GM12878 (cell line): ENCODE data around the gene COL28A1. TPM values are rescaled to one million over a fixed set of nuclear protein-coding genes. Genes with fewer than 3 reads are reported as not detected.
A peak's percentile ranks its signal among the peaks of the same experiment; 100 is the strongest.

Experiments used
- ATF3 ChIP-seq: IDR thresholded peaks from 2 replicates; pipeline ENCODE4 v1.6.1; 2011; ENCODE audit warnings: low read depth, mild to moderate bottlenecking, low read length, moderate library complexity, borderline replicate concordance; ENCODE audit errors: extremely low read depth
- BMI1 ChIP-seq: fragments of 450-650 bp; IDR thresholded peaks from 2 replicates; pipeline ENCODE4 v1.6.1; 2016; ENCODE audit warnings: mild to moderate bottlenecking, moderate library complexity, borderline replicate concordance
- CREB1 ChIP-seq: IDR thresholded peaks from 2 replicates; pipeline ENCODE4 v1.6.1; 2012; ENCODE audit warnings: low read depth, mild to moderate bottlenecking, inconsistent platforms
- DPF2 ChIP-seq: fragments of 450-650 bp; IDR thresholded peaks from 2 replicates; pipeline ENCODE4 v1.6.1; 2017; ENCODE audit warnings: mild to moderate bottlenecking
- FOS ChIP-seq: IDR thresholded peaks from 3 replicates; pipeline ENCODE4 v1.6.1; 2011; ENCODE audit warnings: borderline replicate concordance; ENCODE audit not compliant: insufficient read length; ENCODE audit errors: extremely low read depth
- GATAD2B ChIP-seq: fragments of 450-650 bp; conservative IDR thresholded peaks from 2 replicates; pipeline ENCODE4 v1.6.1; 2017; ENCODE audit warnings: low read depth, mild to moderate bottlenecking, moderate library complexity
- HSF1 ChIP-seq: fragments of 150-350 bp; IDR thresholded peaks from 2 replicates; pipeline ENCODE4 v1.6.1; 2014; ENCODE audit warnings: mild to moderate bottlenecking, low read depth, low read length
- IRF5 ChIP-seq: fragments of 450-650 bp; IDR thresholded peaks from 2 replicates; pipeline ENCODE4 v1.6.1; 2017; ENCODE audit warnings: borderline replicate concordance
- MLLT1 ChIP-seq: fragments of 450-650 bp; IDR thresholded peaks from 2 replicates; pipeline ENCODE4 v1.6.1; 2016; ENCODE audit warnings: mild to moderate bottlenecking
- MTA3 ChIP-seq: IDR thresholded peaks from 2 replicates; pipeline ENCODE4 v1.6.1; 2012; ENCODE audit warnings: low read length, inconsistent platforms, borderline replicate concordance
- MXI1 ChIP-seq: fragments of 150-350 bp; IDR thresholded peaks from 2 replicates; pipeline ENCODE4 v1.6.1; 2011; ENCODE audit warnings: low read depth, mild to moderate bottlenecking, inconsistent platforms, low read length, improper control_type of control experiment
- NFXL1 ChIP-seq: fragments of 450-650 bp; IDR thresholded peaks from 2 replicates; pipeline ENCODE4 v1.6.1; 2017; ENCODE audit warnings: antibody characterized with exemption, mild to moderate bottlenecking, borderline replicate concordance
- PAX5 ChIP-seq: IDR thresholded peaks from 2 replicates; pipeline ENCODE4 v1.6.1; 2011; ENCODE audit warnings: low read depth, low read length, borderline replicate concordance
- RBBP5 ChIP-seq: fragments of 200-600 bp; sonication (generic); conservative IDR thresholded peaks from 2 replicates; pipeline ENCODE4 v1.6.1; 2016
- SIX5 ChIP-seq: IDR thresholded peaks from 2 replicates; pipeline ENCODE4 v1.6.1; 2011; ENCODE audit warnings: mild to moderate bottlenecking, low read depth, low read length, moderate library complexity; ENCODE audit not compliant: severe bottlenecking
- SMC3 ChIP-seq: IDR thresholded peaks from 2 replicates; pipeline ENCODE4 v1.6.1; 2011; ENCODE audit warnings: low read length, improper control_type of control experiment, borderline replicate concordance
- SPI1 ChIP-seq: IDR thresholded peaks from 2 replicates; pipeline ENCODE4 v1.6.1; 2011; ENCODE audit warnings: low read depth, mild to moderate bottlenecking, low read length, moderate library complexity, borderline replicate concordance; ENCODE audit not compliant: insufficient read depth
- SREBF1 ChIP-seq: IDR thresholded peaks from 2 replicates; pipeline ENCODE4 v1.6.1; 2012; ENCODE audit warnings: mild to moderate bottlenecking, low read length
- WRNIP1 ChIP-seq: IDR thresholded peaks from 2 replicates; pipeline ENCODE4 v1.6.1; 2011; ENCODE audit warnings: low read depth, low read length, improper control_type of control experiment, borderline replicate concordance
- ZNF217 ChIP-seq: fragments of 450-650 bp; IDR thresholded peaks from 2 replicates; pipeline ENCODE4 v1.6.1; 2017; ENCODE audit warnings: antibody characterized with exemption, mild to moderate bottlenecking
- ZNF274 ChIP-seq: IDR thresholded peaks from one replicate; pipeline ENCODE4 v1.8.0; 2011; ENCODE audit not compliant: insufficient read length, insufficient read depth
- ZNF384 ChIP-seq: IDR thresholded peaks from 2 replicates; pipeline ENCODE4 v1.6.1; 2012; ENCODE audit warnings: low read depth, mild to moderate bottlenecking, low read length, improper control_type of control experiment, borderline replicate concordance
- polyA plus RNA-seq, 11 experiments: library from polyadenylated mRNA; depleted of rRNA in 4 of 11; unstranded in 6 of 11; stranded (reverse) in 5 of 11; fragments of >200 nt; fragmentation: Nextera tagmentation in 4 of 11; fragmentation: Illumina TruSeq in 1 of 11; extraction: Ambion mirVana in 4 of 11; extraction: Trizol in 1 of 11; gene quantifications; 1 replicate in 1 of 11; 2 replicates in 10 of 11; pipeline versions ENCODE4 v1.2.1 to v1.2.3, GENCODE V29; 2011 to 2016; ENCODE audit warnings: inconsistent platforms in 2 of 11, missing spikeins in 2 of 11, low read depth in 1 of 11
- total RNA-seq, 4 experiments: library from RNA; depleted of rRNA in 3 of 4; stranded (reverse); fragments of >200 nt in 3 of 4; fragmentation: Illumina TruSeq in 1 of 4; extraction: Trizol in 1 of 4; gene quantifications; 2 replicates each; pipeline versions ENCODE4 v1.2.1 to v1.2.3, GENCODE V29; 2013 to 2021
- TF ChIP-seq, protein P1 (sequence below): fragments of 450-650 bp; conservative IDR thresholded peaks from 2 replicates; pipeline ENCODE4 v1.6.1; 2017; ENCODE audit warnings: mild to moderate bottlenecking, moderate library complexity

Gene COL28A1
- total and polyA plus RNA-seq, 10 of the 15 experiments (the other 5 are each of a cell fraction or from before 2014, with no cell fraction given): 0.05 to 0.22 TPM; not detected in 8

DNA sequence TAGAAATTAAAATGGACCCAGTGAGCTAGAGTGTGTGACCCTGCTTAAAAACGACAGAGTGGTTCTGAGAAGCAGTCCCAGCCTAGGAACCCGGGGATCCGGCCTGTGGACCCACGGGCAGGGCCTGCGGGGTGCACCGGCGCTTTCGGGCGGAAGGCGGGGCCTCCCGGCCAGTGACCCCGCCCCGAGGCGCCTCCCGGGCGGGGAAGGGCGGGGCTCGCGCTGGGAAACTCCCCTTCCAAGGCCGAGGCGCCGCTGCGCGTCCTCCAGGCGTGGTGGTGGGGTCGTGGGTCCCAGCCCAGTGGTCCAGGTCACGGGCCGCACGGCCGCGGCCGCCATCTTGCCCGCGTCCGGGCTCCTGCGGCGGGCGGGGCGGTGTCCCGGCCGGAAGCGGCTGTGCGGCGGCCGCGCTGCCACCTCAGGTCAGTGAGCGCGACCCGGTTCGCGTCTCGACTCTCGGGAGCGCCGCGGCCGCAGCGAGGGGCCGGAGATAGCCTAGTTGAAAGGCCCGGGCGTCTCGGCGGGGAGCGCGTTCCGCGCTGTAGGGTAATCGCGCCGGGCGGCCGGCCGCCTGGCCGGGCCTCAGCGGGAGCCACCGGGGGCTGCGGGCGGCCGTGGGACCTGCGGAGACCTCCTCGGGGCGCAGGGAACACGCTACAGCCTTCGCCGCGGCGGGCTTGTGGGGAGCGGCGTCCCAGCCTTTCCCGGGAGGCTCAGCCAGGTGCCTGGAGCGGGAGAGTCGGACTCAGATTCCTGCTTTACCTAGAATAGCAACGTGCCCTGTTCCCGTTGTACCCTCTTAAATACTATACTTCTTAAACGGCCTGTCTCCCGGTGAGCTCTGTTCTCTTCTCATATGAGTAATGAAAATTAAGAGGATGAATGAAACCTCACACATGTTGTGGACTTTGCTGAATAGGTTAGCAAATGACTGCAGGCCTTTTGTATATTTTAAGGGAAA is 31.3 kb upstream of the COL28A1 start, which contains the start of gene MIOS (continued):
- TF ChIP-seq SPI1 (no peak), MTA3 (no peak), SMC3 (no peak), NFXL1 (0 out of 2 replicates have a peak, but pooled peaks have one; percentile 76), SIX5 (no peak), HSF1 (no peak), IRF5 (no peak), ZNF217 (peak; percentile 88), WRNIP1 (no peak), BMI1 (no peak), FOS (no peak), ATF3 (no peak), PAX5 (peak; percentile 39; the same call in 1 of the 2 replicates), MLLT1 (no peak), DPF2 (peak; percentile 94), CREB1 (no peak), MXI1 (0 out of 2 replicates have a peak, but pooled peaks have one; percentile 27), GATAD2B (peak; percentile 99), ZNF274 (no peak), ZNF384 (no peak; the same call in 1 of the 2 replicates), RBBP5 (no peak), SREBF1 (no peak)
- TF ChIP-seq, protein P1, sequence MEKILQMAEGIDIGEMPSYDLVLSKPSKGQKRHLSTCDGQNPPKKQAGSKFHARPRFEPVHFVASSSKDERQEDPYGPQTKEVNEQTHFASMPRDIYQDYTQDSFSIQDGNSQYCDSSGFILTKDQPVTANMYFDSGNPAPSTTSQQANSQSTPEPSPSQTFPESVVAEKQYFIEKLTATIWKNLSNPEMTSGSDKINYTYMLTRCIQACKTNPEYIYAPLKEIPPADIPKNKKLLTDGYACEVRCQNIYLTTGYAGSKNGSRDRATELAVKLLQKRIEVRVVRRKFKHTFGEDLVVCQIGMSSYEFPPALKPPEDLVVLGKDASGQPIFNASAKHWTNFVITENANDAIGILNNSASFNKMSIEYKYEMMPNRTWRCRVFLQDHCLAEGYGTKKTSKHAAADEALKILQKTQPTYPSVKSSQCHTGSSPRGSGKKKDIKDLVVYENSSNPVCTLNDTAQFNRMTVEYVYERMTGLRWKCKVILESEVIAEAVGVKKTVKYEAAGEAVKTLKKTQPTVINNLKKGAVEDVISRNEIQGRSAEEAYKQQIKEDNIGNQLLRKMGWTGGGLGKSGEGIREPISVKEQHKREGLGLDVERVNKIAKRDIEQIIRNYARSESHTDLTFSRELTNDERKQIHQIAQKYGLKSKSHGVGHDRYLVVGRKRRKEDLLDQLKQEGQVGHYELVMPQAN: peak; percentile 93; the same call in 1 of the 2 replicates
